GM21576 (cell line): Measurements from ENCODE around the gene PGAP3.
A peak's percentile ranks its signal among the peaks of the same experiment; 100 is the strongest.
"Not testable (repeated sequence)": the region's sequence is repeated elsewhere in the genome, so short reads cannot be mapped to it uniquely, and the experiment has no call there.

Experiments
- ATAC-seq: cut with Tn5 transposase; IDR thresholded peaks from one replicate; pipeline ENCODE4 v1.9.1; 2021; ENCODE audit warnings: mild to moderate bottlenecking, moderate library complexity; ENCODE audit not compliant: unreplicated experiment

PGAP3 gene, protein sequence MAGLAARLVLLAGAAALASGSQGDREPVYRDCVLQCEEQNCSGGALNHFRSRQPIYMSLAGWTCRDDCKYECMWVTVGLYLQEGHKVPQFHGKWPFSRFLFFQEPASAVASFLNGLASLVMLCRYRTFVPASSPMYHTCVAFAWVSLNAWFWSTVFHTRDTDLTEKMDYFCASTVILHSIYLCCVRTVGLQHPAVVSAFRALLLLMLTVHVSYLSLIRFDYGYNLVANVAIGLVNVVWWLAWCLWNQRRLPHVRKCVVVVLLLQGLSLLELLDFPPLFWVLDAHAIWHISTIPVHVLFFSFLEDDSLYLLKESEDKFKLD

DNA sequence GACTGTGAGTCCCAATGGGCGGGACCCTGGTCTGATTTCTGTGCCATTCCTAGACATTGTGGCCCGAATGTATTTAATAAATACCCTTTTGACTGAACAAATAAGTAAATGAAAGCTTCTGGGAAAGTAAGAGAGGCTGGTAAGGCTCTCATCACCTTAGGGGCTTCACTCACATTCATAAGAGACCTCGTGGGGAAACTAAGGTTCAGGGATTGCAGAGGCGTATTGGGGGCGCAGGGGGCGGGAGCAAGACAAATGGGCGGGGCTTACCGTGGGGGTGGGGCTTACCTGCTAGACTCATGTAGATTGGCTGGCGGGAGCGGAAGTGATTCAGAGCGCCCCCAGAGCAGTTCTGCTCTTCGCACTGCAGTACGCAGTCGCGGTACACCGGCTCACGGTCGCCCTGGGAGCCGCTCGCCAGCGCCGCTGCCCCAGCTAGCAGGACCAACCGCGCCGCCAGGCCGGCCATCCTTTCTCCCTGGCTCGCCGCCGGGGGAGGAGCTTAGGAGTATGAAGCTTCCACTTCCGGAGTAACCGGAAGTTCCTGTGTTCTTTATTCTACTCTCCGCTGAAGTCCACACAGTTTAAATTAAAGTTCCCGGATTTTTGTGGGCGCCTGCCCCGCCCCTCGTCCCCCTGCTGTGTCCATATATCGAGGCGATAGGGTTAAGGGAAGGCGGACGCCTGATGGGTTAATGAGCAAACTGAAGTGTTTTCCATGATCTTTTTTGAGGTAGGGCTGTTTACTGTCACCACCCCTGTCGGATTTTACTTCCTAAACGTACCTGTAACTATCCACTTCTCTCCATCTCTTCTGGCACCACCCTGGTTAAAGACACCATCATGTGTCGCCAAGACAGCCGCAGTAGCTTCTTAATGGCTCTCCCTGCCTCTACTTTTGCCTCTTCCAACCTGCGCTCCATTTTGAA is at the start of gene PGAP3:
Gene PGAP3, minus strand, starts transcription at position 512 of the 929 bp plus-strand sequence. Its CDS starts 43 bp downstream, at position 469.
- ATAC-seq = peak; percentile 84

DNA sequence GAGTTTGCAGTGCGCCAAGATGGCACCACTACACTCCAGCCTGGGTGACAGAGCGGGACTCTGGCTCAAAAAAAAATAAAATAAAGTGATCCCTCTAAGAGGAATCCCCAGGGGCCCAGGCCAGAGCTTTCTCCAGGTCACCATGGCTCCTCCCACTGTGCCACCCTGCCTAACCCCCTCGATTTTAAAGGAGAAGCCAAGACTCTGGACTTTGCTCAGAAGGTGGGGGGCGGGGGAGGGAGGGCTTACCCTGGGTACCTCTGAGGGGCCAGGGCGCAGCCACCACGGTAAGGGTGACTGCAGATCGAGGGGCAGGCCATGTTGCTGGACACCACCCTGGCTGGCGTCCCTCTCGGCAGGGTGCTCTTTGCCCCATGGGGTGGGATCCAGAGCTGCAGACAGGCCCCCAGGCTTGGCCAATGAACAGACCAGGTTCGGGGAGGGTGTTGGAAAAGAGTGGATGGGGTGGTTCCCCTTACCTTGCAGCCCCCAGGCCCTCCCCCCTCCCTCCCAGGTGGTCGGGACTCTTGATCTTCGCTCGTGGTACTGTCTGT is 49.4 kb upstream of the PGAP3 start:
- no peak for ATAC-seq

DNA sequence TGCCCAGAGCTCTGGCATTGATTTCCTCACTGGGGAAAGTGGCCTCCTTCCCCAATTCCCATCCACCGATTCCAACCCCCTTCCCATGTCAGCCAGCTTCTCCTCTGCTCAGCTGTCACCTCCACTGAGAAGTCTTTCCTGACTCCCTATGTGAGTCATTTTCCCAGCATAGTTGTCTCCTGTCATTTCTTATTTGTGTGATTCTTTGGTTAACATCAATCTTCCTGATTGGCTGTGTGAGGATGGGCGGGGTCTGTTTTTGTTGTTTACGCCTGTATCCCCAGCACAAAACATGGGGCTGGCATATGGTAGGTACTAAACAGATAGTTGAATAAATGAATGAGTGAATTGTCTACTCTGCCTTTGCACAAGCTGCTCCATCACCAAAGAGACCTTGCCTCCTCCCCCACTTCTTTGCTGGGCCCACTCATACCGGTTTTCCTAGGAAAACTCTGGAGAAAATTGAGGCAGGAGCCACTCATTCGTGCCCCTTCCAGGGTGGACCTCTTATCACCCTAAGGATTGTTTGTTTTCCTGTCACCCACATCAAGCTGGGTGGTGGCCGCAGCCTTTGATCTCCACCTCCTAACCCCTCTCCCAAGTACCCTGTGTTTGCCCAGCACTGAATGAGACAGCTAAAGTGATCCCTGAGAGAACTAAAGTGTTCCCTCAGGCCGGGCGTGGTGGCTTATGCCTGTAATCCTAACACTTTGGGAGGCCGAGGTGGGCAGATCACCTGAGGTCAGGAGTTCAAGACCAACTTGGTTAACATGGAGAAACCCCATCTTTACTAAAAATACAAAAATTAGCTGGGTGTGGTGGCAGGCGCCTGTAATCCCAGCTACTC is 48.7 kb upstream of the PGAP3 start:
- no peak for ATAC-seq

DNA sequence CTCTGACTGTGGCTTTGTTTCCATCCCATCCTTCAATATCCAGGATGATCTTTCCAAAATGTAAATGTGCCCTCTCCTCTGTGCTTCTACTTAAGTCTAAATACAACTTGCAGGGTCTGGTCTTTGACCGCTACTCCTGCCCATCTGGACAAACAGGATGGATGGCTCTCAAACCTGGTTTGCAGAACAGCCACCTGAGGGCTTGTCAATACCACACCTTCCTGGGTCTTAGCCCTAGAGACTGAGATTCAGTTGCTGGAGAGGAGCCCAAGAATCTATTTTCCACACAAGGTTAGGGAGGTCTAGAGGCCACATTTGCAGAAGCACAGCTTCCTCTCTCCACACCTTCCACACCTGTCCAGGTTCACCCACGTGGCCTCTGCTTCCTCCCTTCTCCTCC is 48.0 kb upstream of the PGAP3 start:
- no peak for ATAC-seq

DNA sequence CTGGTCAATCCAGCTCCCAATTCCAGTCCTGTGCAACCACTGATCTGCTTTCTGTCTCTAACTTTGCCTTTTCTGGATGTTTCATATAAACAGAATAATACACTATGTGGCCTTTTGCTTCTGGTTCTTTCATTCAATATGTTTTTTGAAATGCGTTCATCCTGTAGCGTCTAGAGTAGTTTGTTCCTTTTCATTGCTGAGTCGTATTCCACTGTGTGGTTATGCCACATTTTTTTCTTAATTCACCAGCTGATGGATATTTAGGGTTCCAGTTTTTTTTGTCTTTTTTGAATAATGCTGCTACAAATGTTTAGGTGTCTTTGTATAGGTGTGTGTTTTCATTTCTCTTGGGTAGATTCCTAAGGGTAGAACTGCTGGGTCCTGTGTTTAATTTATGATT is 44.7 kb upstream of the PGAP3 start:
- no peak for ATAC-seq

DNA sequence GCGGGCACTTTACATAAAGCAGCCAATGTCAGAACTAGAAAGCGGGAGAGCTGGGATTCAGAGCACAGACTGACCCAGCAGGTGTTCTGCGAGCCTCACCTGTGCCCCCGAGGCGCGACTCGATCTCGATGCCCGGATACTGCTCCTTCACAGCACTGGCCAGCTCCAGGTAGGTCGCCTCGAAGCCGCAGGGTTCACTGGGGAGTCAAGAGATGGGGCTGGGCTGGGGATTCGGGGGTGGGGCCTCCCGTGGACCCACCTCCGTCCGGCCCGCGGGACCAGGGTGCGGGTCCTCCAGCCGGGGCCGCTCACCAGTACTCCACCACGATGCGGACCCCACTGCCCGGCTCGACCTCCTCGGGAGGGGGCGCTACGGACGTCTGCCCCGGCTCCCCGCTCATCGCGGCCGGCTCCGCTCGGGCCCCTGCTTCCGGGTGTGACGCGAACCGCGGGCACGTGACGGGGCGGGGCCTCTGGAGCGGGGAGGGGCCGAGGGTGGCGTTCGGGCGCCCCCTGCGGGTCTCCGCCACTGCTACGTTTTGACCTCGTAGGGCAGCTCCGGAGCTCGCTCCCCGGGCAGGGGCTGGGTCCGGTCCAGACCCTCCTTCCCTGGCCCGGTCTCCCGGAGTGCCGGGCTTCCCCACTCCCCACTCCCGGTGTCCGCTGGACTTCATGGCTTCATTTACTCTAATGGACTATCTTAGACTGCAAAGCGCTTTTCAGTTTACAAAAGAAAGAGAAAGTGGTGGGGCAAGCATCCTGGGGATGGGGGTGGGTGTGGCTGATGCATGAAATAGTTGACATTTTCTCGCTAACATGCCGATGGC is 42.5 kb upstream of the PGAP3 start, which contains the start of gene MIEN1:
Gene MIEN1, minus strand, starts transcription at position 438 of the 827 bp plus-strand sequence. Its CDS starts 37 bp downstream, at position 401.
- peak; percentile 73 for ATAC-seq

DNA sequence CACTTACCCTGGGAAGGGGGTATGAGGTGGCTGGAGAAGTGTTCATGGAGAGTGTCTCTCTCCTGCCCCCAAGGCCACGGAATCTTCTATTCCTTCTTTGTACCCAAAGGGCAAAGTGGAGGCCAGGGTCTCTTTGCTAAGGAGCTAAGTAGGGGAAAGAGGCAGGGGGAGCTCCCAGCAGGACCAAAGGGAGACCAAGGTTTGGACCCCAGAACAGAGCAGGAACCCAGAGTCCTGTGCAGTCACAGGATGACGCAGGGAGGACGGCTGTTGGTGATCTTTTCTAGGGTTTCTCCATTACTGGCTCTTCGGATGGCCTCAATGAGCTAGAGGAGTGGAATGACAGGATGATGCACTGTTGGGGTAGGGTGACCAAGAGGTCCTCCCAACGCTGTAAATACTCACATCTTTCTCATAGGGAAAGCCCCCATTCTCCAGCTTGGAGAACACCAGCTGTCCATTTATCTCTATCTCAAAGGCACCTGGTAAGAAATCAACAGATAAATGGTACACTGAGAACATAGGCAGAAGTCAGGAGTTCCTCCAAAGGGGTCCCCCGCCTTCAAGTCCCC is 41.5 kb upstream of the PGAP3 start:
- no peak for ATAC-seq

DNA sequence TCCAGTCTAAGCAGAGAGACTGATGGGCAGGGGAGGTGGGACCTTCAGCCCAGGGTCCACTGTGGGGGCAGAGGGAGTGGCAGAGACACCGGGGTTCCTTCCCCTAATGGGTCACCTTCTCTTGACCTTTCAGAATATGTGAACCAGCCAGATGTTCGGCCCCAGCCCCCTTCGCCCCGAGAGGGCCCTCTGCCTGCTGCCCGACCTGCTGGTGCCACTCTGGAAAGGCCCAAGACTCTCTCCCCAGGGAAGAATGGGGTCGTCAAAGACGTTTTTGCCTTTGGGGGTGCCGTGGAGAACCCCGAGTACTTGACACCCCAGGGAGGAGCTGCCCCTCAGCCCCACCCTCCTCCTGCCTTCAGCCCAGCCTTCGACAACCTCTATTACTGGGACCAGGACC is 39.7 kb upstream of the PGAP3 start:
- no peak for ATAC-seq

DNA sequence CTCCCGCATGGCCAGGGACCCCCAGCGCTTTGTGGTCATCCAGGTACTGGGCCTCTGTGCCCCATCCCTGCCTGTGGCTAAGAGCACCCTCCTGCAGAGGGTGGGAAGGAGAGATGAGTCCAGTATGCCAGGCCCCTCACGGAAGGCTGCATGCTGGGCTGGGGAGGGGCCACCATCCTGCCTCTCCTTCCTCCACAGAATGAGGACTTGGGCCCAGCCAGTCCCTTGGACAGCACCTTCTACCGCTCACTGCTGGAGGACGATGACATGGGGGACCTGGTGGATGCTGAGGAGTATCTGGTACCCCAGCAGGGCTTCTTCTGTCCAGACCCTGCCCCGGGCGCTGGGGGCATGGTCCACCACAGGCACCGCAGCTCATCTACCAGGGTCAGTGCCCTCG is 38.8 kb upstream of the PGAP3 start:
- ATAC-seq = no peak

DNA sequence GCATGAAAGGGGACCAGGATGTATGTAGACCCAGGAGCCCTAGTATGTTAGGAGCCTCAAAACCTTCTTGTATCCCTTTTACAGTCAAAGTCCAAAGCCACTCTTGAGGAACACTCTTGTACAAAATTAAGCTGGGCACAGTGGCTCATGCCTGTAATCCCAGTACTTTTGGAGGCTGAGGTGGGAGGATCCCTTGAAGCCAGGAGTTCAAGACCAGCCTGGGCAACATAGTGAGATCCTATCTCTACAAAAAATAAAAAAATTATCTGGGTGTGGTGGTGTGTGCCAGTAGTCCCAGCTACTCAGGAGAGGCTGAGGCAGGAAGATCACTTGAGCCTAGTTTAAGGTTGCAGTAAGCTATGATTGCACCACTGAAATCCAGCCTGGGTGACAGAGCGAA is 38.1 kb upstream of the PGAP3 start:
- not testable (repeated sequence) for ATAC-seq

DNA sequence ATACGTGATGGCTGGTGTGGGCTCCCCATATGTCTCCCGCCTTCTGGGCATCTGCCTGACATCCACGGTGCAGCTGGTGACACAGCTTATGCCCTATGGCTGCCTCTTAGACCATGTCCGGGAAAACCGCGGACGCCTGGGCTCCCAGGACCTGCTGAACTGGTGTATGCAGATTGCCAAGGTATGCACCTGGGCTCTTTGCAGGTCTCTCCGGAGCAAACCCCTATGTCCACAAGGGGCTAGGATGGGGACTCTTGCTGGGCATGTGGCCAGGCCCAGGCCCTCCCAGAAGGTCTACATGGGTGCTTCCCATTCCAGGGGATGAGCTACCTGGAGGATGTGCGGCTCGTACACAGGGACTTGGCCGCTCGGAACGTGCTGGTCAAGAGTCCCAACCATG is 36.9 kb upstream of the PGAP3 start:
- no peak for ATAC-seq

DNA sequence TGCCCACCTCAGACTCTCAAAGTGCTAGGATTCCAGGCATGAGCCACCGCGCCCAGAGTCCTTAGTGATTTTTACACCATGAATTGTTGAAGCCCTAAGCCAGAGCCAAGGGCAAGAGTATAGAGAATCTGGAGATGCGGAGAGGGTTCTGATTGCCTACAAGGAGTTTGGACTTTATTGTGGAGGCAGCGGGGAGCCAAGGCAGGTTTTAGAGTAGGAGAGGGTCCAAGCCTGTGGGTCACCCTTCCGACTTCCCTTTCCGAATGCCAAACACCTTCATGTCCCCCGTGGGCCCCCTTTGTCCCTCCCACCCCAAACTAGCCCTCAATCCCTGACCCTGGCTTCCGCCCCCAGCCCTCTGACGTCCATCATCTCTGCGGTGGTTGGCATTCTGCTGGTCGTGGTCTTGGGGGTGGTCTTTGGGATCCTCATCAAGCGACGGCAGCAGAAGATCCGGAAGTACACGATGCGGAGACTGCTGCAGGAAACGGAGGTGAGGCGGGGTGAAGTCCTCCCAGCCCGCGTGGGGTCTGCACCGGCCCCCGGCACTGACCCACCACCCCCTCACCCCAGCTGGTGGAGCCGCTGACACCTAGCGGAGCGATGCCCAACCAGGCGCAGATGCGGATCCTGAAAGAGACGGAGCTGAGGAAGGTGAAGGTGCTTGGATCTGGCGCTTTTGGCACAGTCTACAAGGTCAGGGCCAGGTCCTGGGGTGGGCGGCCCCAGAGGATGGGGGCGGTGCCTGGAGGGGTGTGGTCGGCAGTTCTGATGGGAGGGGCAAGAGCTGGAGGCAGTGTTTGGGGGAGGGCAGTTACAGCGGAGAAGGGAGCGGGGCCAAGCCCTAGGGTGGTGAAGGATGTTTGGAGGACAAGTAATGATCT is 35.4 kb upstream of the PGAP3 start:
- ATAC-seq = no peak

DNA sequence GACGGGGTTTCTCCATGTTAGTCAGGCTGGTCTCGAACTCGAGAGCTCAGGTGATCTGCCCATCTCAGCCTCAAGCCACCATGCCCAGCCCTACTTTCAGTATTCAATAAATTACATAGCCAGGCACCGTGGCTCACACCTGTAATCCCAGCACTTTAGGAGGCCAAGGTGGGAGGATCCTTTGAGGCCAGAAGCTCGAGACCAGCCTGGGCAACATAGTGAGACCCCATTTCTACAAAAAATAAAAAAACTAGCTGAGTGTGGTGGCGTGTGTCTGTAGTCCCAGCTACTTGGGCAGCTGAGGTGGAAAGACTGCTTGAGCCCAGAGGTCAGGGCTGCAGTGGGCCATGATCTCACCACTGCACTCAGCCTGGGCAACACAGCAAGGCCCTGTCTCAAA is 34.2 kb upstream of the PGAP3 start:
- ATAC-seq = no peak

DNA sequence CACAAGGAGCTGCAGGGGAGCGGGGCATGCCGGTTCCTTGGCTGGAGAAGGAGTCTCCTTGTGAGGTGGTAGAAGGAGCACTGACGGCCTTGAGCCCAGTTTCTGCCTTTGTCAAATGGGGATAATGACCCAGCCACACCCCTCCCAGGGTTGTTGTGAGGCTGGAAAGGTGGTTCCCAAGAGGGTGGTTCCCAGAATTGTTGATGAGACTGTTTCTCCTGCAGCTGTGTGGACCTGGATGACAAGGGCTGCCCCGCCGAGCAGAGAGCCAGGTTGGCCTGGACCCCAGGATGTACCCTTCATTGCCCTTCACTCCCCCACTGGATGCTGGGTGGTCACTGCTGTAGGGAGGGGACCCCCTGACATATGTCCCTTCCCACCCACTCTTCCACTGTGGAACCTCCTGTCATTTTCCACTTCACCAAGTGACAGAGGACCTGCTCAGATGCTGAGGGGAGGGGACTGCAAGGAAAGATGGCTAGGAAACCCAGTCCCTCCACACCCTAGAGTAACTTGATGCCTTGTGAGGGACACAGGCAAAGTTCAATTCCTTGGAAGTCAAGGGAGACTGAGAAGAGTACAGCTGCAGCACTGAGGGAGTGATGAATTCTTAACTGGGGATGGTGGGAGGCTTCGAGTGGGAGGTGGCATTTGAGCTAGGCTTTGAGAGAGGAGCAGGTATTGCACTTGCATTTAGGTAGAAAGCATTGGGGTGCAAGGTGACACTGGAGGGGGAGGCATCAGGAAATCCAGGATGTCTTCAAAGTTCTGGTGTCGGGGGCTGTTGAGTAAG is 31.9 kb upstream of the PGAP3 start:
- no peak for ATAC-seq

DNA sequence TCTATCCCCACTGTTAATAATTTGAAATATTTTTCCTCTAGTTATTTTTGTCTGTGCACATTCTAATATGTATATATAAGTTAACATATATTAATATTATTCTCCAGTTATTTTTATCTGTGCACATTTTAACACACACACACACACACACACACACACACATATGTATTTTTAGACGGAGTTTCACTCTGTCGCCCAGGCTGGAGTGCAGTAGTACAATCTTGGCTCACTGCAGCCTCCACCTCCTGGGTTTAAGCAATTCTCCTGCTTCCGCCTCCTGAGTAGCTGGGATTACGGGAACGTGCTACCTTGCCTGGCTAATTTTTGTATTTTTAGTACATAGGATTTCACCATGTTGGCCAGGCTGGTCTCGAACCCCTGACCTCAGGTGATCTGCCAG is 29.8 kb upstream of the PGAP3 start:
- no peak for ATAC-seq

DNA sequence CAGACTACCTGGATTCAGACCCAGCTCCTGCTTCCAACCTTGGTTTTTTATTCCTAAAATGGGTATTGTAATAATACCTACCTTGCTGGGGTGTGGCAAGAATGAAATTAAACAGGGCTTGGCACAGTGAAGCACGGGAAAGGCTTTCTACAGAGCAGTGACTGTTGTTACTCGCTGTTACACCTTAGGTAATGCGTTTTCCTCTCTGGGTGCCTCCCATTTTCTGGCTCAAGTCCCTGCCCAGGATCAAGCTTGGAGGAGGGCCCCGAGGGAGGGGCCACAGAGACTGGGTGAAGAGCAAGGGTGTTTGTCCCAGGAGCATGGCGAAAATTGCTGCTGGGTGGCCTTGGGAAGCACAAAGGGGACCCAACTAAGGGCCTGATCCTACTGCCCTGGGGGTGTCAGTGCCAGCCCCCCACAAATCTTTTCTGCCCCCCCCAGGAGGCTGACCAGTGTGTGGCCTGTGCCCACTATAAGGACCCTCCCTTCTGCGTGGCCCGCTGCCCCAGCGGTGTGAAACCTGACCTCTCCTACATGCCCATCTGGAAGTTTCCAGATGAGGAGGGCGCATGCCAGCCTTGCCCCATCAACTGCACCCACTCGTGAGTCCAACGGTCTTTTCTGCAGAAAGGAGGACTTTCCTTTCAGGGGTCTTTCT is 29.2 kb upstream of the PGAP3 start:
- no peak for ATAC-seq
